Measurements from ENCODE around the gene MTX2.
"Not testable (repeated sequence)": the region's sequence is repeated elsewhere in the genome, so short reads cannot be mapped to it uniquely, and the experiment has no call there.

The MTX2 gene

GRCh38 chr2:176370467-176371171 is 101.4 kb downstream of the MTX2 start:
- Histone ChIP-seq H3K27ac (ENCODE audit: poor library complexity, severe bottlenecking) (no peak overlapping the region), H3K4me3 (ENCODE audit: severe bottlenecking) (no peak overlapping the region), H3K36me3 (ENCODE audit: low read depth) (no peaks in the 10 kb centered on the region), H3K27me3 (ENCODE audit: insufficient read depth, poor library complexity, severe bottlenecking) (no peaks in the 10 kb centered on the region), H3K9me3 (ENCODE audit: severe bottlenecking) (no peaks in the 10 kb centered on the region), H3K4me1 (ENCODE audit: insufficient read depth, poor library complexity, severe bottlenecking) (no peaks in the 10 kb centered on the region)
- ATAC-seq (ENCODE audit: low read depth) (no peak), DNase-seq (ENCODE audit: low spot score) (no peak)
- TF ChIP-seq CTCF (IDR thresholded peaks at IDR 0.05; ENCODE audit: poor library complexity, severe bottlenecking), result no peak

GRCh38 chr2:176373155-176373554 is 103.9 kb downstream of the MTX2 start:
- H3K4me3 ChIP-seq (ENCODE audit: severe bottlenecking); ATAC-seq (ENCODE audit: low read depth); H3K36me3 ChIP-seq (ENCODE audit: low read depth); H3K4me1 ChIP-seq (ENCODE audit: insufficient read depth, poor library complexity, severe bottlenecking); H3K27ac ChIP-seq (ENCODE audit: poor library complexity, severe bottlenecking); H3K27me3 ChIP-seq (ENCODE audit: insufficient read depth, poor library complexity, severe bottlenecking); DNase-seq (ENCODE audit: low spot score); H3K9me3 ChIP-seq (ENCODE audit: severe bottlenecking): not testable (repeated sequence)

- Histone ChIP-seq H3K27ac (ENCODE audit: poor library complexity, severe bottlenecking) (no peak overlapping the region), H3K4me3 (ENCODE audit: severe bottlenecking) (no peak overlapping the region), H3K9me3 (ENCODE audit: severe bottlenecking) (peaks cover 2% of the 10 kb centered on the region), H3K36me3 (ENCODE audit: low read depth) (no peaks in the 10 kb centered on the region), H3K4me1 (ENCODE audit: insufficient read depth, poor library complexity, severe bottlenecking) (no peaks in the 10 kb centered on the region), H3K27me3 (ENCODE audit: insufficient read depth, poor library complexity, severe bottlenecking) (no peaks in the 10 kb centered on the region)
- ATAC-seq (ENCODE audit: low read depth) (no peak), DNase-seq (ENCODE audit: low spot score) (no peak)
- no peak for TF ChIP-seq CTCF (IDR thresholded peaks at IDR 0.05; ENCODE audit: poor library complexity, severe bottlenecking)
Observed at GRCh38 chr2:176378323-176378722, 109.1 kb downstream of the MTX2 start.

GRCh38 chr2:176380341-176380740 is 111.1 kb downstream of the MTX2 start:
- Histone ChIP-seq H3K4me3 (ENCODE audit: severe bottlenecking) (no peak overlapping the region), H3K36me3 (ENCODE audit: low read depth) (no peaks in the 10 kb centered on the region), H3K9me3 (ENCODE audit: severe bottlenecking) (peaks cover 2% of the 10 kb centered on the region), H3K4me1 (ENCODE audit: insufficient read depth, poor library complexity, severe bottlenecking) (no peaks in the 10 kb centered on the region), H3K27me3 (ENCODE audit: insufficient read depth, poor library complexity, severe bottlenecking) (no peaks in the 10 kb centered on the region), H3K27ac (ENCODE audit: poor library complexity, severe bottlenecking) (no peak overlapping the region)
- ATAC-seq (ENCODE audit: low read depth), result no peak
- TF ChIP-seq CTCF (IDR thresholded peaks at IDR 0.05; ENCODE audit: poor library complexity, severe bottlenecking), result no peak
- no peak for DNase-seq (ENCODE audit: low spot score)

- H3K36me3 ChIP-seq (ENCODE audit: low read depth), result no peaks in the 10 kb centered on the region
- DNase-seq (ENCODE audit: low spot score), result no peak
- no peak overlapping the region for H3K4me3 ChIP-seq (ENCODE audit: severe bottlenecking)
- H3K27ac ChIP-seq (ENCODE audit: poor library complexity, severe bottlenecking), result no peak overlapping the region
- no peak for ATAC-seq (ENCODE audit: low read depth)
- H3K9me3 ChIP-seq (ENCODE audit: severe bottlenecking), result peaks cover 2% of the 10 kb centered on the region
- H3K4me1 ChIP-seq (ENCODE audit: insufficient read depth, poor library complexity, severe bottlenecking), result no peaks in the 10 kb centered on the region
- no peak for TF ChIP-seq CTCF (IDR thresholded peaks at IDR 0.05; ENCODE audit: poor library complexity, severe bottlenecking)
- H3K27me3 ChIP-seq (ENCODE audit: insufficient read depth, poor library complexity, severe bottlenecking), result no peaks in the 10 kb centered on the region
Observed at GRCh38 chr2:176383100-176383499, 113.9 kb downstream of the MTX2 start.

Measured in RWPE2 (cell line).